Thymus (tissue), 14 donors: ENCODE results near the gene TMEM31. TPM values are rescaled to one million over a fixed set of nuclear protein-coding genes. Genes with fewer than 3 reads are reported as not detected.

Experiments used
- DNase-seq, 9 donors: peaks; one replicate each; pipeline ENCODE4 v3.0.0-alpha.2; 2013; ENCODE audit warnings: low spot score in 9 of 9, low read depth in 6 of 9, missing footprints in 1 of 9
- H3K27ac ChIP-seq, 2 donors: one replicate each; pipeline ENCODE4 v1.5.1; 2013; ENCODE audit warnings: control low read depth in 1 of 2, low read depth in 1 of 2, low read length in 1 of 2, mild to moderate bottlenecking in 1 of 2, moderate library complexity in 1 of 2
- H3K27me3 ChIP-seq, 2 donors: one replicate each; pipeline ENCODE4 v1.5.1; 2013; ENCODE audit warnings: low read length in 1 of 2; ENCODE audit not compliant: control insufficient read depth in 2 of 2, insufficient read depth in 1 of 2
- H3K36me3 ChIP-seq, 2 donors: one replicate each; pipeline ENCODE4 v1.5.1; 2013; ENCODE audit warnings: low read length in 1 of 2, mild to moderate bottlenecking in 1 of 2, moderate library complexity in 1 of 2; ENCODE audit not compliant: control insufficient read depth in 2 of 2, insufficient read depth in 2 of 2
- H3K4me1 ChIP-seq, 2 donors: one replicate each; pipeline ENCODE4 v1.5.1; 2013; ENCODE audit warnings: low read length in 2 of 2; ENCODE audit not compliant: control insufficient read depth in 2 of 2, insufficient read depth in 2 of 2
- H3K4me3 ChIP-seq, 2 donors: one replicate each; pipeline ENCODE4 v1.5.1; 2013; ENCODE audit warnings: low read length in 2 of 2, control low read depth in 1 of 2, mild to moderate bottlenecking in 1 of 2
- H3K9me3 ChIP-seq, 2 donors: one replicate each; pipeline ENCODE4 v1.5.1; 2013; ENCODE audit warnings: low read length in 1 of 2, mild to moderate bottlenecking in 1 of 2; ENCODE audit not compliant: control insufficient read depth in 2 of 2, insufficient read depth in 1 of 2
- WGBS: extraction: QIAGEN DNeasy Blood & Tissue Kit; methylation state at CpG from one replicate; pipeline ENCODE4 v1.1.7; 2013; 5-methylcytosine and 5-hydroxymethylcytosine counted together
- long read RNA-seq, 10 donors: transcript quantifications; one replicate each; lab custom pipeline, GENCODE V29; 2026
- polyA plus RNA-seq: library from polyadenylated mRNA; stranded (reverse); fragments of 200-250 nt; gene quantifications from one replicate; pipeline ENCODE4 v1.2.3, GENCODE V29; 2013
- total RNA-seq: library from RNA; stranded (reverse); fragments of 120-200 nt; gene quantifications from one replicate; pipeline ENCODE4 v1.2.4, GENCODE V29; 2013
- donor health status: healthy.

TMEM31 gene
- 0.19 TPM for total RNA-seq
- polyA plus RNA-seq: 0.37 TPM
- long read RNA-seq, donor 1: 0 reads
- long read RNA-seq, donor 2: 0 reads
- long read RNA-seq, donor 3: 0 reads
- long read RNA-seq, donor 4: 0 reads
- long read RNA-seq, donor 5: 0 reads
- long read RNA-seq, donor 6: 0 reads
- long read RNA-seq, donor 7: 0 reads
- long read RNA-seq, donor 8: 0 reads
- long read RNA-seq, donor 9: 0 reads
- long read RNA-seq, donor 10: 0 reads

GRCh38 chrX:103710609-103711008 is at the start of gene TMEM31:
TSS of gene TMEM31 (plus strand) at chrX:103710909. CDS start at chrX:103712259, 1,350 bp downstream.
- no peak within 1 kb of the TSS for H3K4me3 ChIP-seq
- DNase-seq: no peak
- no peak within 1 kb of the TSS for H3K27ac ChIP-seq
- no peaks in the 10 kb centered on the region for H3K36me3 ChIP-seq
- H3K9me3 ChIP-seq: no peaks in the 10 kb centered on the region
- 98% methylated on average over 5 of the region's 5 CpGs for WGBS
- H3K4me1 ChIP-seq: no peaks in the 10 kb centered on the region
- H3K27me3 ChIP-seq: no peaks in the 10 kb centered on the region

GRCh38 chrX:103663981-103664762 is 46.5 kb upstream of the TMEM31 start:
- peaks cover 0 to 22% of the 10 kb centered on the region in 2 donors for H3K27me3 ChIP-seq
- H3K4me3 ChIP-seq: no peak overlapping the region
- H3K9me3 ChIP-seq: no peaks in the 10 kb centered on the region
- no peak for DNase-seq
- 38% methylated on average over 23 of the region's 23 CpGs for WGBS
- H3K27ac ChIP-seq: no peak overlapping the region
- no peaks in the 10 kb centered on the region for H3K36me3 ChIP-seq
- no peaks in the 10 kb centered on the region for H3K4me1 ChIP-seq

- Histone ChIP-seq H3K9me3 (no peaks in the 10 kb centered on the region), H3K4me3 (no peak overlapping the region), H3K27me3 (peaks cover 0 to 22% of the 10 kb centered on the region in 2 donors), H3K27ac (no peak overlapping the region), H3K36me3 (no peaks in the 10 kb centered on the region), H3K4me1 (no peaks in the 10 kb centered on the region)
- 100% methylated on average over 3 of the region's 3 CpGs for WGBS
- no peak for DNase-seq
Observed at GRCh38 chrX:103666202-103667107, 44.3 kb upstream of the TMEM31 start.

GRCh38 chrX:103669745-103670144 is 41.0 kb upstream of the TMEM31 start:
- no peak for DNase-seq
- Histone ChIP-seq H3K9me3 (no peaks in the 10 kb centered on the region), H3K27ac (no peak overlapping the region), H3K4me1 (no peaks in the 10 kb centered on the region), H3K36me3 (no peaks in the 10 kb centered on the region), H3K4me3 (no peak overlapping the region), H3K27me3 (peaks cover 0 to 6% of the 10 kb centered on the region in 2 donors)
- 88% methylated on average over 1 of the region's 1 CpG for WGBS

- 97% methylated on average over 8 of the region's 8 CpGs for WGBS
- Histone ChIP-seq H3K9me3 (no peaks in the 10 kb centered on the region), H3K4me1 (no peaks in the 10 kb centered on the region), H3K4me3 (no peak overlapping the region), H3K36me3 (peaks cover 1 to 29% of the 10 kb centered on the region in 2 donors), H3K27me3 (no peaks in the 10 kb centered on the region), H3K27ac (no peak overlapping the region)
- DNase-seq: no peak
Observed at GRCh38 chrX:103674531-103675454, 35.9 kb upstream of the TMEM31 start.

- Histone ChIP-seq H3K4me1 (no peaks in the 10 kb centered on the region), H3K36me3 (peaks cover 5 to 44% of the 10 kb centered on the region in 2 donors), H3K9me3 (no peaks in the 10 kb centered on the region), H3K4me3 (no peak overlapping the region), H3K27me3 (no peaks in the 10 kb centered on the region), H3K27ac (no peak overlapping the region)
- WGBS: 99% methylated on average over 5 of the region's 5 CpGs
- DNase-seq: no peak
Observed at GRCh38 chrX:103678199-103678993, 32.3 kb upstream of the TMEM31 start.

GRCh38 chrX:103681443-103681842 is 29.3 kb upstream of the TMEM31 start:
- WGBS: 99% methylated on average over 2 of the region's 2 CpGs

GRCh38 chrX:103685396-103685795 is 25.3 kb upstream of the TMEM31 start:
- DNase-seq: peak in 1 of 9 donors; percentile 9
- H3K27ac ChIP-seq: peak overlapping the region in 1 of 2 donors; percentile 93
- peak overlapping the region; percentile 67 to 81 for H3K4me3 ChIP-seq
- no peaks in the 10 kb centered on the region for H3K4me1 ChIP-seq
- H3K36me3 ChIP-seq: peaks cover 3 to 21% of the 10 kb centered on the region in 2 donors
- no peaks in the 10 kb centered on the region for H3K9me3 ChIP-seq
- WGBS: 13% methylated on average over 5 of the region's 5 CpGs
- H3K27me3 ChIP-seq: peaks cover 0 to 2% of the 10 kb centered on the region in 2 donors

More at GRCh38 chrX:103681443-103681842, 29.3 kb upstream of the TMEM31 start:
- H3K27me3 ChIP-seq: no peaks in the 10 kb centered on the region
- H3K4me1 ChIP-seq: no peaks in the 10 kb centered on the region
- H3K9me3 ChIP-seq: no peaks in the 10 kb centered on the region
- peaks cover 5 to 44% of the 10 kb centered on the region in 2 donors for H3K36me3 ChIP-seq
- H3K27ac ChIP-seq: no peak overlapping the region
- H3K4me3 ChIP-seq: no peak overlapping the region
- no peak for DNase-seq
